Panc1 (cell line): Measurements from ENCODE around the gene CREBRF.

Source experiments
- POLR2AphosphoS5 ChIP-seq: IDR thresholded peaks from 2 replicates; pipeline ENCODE4 v1.6.1; 2012; ENCODE audit warnings: mild to moderate bottlenecking, low read depth, low read length, moderate library complexity
- SIN3A ChIP-seq: IDR thresholded peaks from 2 replicates; pipeline ENCODE4 v1.6.1; 2012; ENCODE audit warnings: low read depth, mild to moderate bottlenecking, low read length, moderate library complexity, borderline replicate concordance; ENCODE audit not compliant: insufficient read depth
- TF ChIP-seq, protein P1 (sequence below): fragments of 450-650 bp; IDR thresholded peaks from 2 replicates; pipeline ENCODE4 v1.5.1; 2017; ENCODE audit warnings: mild to moderate bottlenecking
- TF ChIP-seq, protein P2 (sequence below), 2 experiments: IDR thresholded peaks; 2 replicates each; pipeline ENCODE4 v1.6.1; 2011 to 2012; ENCODE audit warnings: low read depth in 2 of 2, control low read depth in 1 of 2, low read length in 1 of 2, mild to moderate bottlenecking in 1 of 2, moderate library complexity in 1 of 2; ENCODE audit not compliant: insufficient read depth in 1 of 2

DNA sequence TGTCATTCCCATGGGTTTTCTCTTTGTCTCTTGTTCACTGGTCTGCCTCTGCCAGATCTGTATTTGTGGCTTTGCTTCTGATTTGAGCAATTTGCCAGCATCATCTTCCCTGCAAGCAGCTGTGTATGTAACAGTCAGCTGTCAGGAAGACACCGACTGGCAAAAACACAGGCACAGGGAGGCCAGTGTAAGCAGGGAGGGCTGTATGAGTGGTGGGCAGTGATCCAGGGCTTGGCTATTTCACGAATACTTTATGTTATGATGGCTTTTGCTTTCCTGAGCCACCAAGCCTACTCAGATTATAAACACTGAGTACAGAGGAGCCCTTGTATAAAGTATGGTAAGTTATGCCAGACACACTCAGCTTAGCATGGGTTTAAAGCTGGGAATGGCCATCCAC, 99.8 kb downstream of the CREBRF start:
- TF ChIP-seq POLR2AphosphoS5 (no peak), SIN3A (no peak)
- TF ChIP-seq, protein P1, sequence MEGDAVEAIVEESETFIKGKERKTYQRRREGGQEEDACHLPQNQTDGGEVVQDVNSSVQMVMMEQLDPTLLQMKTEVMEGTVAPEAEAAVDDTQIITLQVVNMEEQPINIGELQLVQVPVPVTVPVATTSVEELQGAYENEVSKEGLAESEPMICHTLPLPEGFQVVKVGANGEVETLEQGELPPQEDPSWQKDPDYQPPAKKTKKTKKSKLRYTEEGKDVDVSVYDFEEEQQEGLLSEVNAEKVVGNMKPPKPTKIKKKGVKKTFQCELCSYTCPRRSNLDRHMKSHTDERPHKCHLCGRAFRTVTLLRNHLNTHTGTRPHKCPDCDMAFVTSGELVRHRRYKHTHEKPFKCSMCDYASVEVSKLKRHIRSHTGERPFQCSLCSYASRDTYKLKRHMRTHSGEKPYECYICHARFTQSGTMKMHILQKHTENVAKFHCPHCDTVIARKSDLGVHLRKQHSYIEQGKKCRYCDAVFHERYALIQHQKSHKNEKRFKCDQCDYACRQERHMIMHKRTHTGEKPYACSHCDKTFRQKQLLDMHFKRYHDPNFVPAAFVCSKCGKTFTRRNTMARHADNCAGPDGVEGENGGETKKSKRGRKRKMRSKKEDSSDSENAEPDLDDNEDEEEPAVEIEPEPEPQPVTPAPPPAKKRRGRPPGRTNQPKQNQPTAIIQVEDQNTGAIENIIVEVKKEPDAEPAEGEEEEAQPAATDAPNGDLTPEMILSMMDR: no peak
- TF ChIP-seq, protein P2, sequence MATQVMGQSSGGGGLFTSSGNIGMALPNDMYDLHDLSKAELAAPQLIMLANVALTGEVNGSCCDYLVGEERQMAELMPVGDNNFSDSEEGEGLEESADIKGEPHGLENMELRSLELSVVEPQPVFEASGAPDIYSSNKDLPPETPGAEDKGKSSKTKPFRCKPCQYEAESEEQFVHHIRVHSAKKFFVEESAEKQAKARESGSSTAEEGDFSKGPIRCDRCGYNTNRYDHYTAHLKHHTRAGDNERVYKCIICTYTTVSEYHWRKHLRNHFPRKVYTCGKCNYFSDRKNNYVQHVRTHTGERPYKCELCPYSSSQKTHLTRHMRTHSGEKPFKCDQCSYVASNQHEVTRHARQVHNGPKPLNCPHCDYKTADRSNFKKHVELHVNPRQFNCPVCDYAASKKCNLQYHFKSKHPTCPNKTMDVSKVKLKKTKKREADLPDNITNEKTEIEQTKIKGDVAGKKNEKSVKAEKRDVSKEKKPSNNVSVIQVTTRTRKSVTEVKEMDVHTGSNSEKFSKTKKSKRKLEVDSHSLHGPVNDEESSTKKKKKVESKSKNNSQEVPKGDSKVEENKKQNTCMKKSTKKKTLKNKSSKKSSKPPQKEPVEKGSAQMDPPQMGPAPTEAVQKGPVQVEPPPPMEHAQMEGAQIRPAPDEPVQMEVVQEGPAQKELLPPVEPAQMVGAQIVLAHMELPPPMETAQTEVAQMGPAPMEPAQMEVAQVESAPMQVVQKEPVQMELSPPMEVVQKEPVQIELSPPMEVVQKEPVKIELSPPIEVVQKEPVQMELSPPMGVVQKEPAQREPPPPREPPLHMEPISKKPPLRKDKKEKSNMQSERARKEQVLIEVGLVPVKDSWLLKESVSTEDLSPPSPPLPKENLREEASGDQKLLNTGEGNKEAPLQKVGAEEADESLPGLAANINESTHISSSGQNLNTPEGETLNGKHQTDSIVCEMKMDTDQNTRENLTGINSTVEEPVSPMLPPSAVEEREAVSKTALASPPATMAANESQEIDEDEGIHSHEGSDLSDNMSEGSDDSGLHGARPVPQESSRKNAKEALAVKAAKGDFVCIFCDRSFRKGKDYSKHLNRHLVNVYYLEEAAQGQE (IDR thresholded peaks at IDR 0.05; ENCODE audit: insufficient read depth in 1 of 2, low read depth in 2 of 2, low read length in 1 of 2): no peak
